Memory B cell (primary cell): ENCODE measurements around the gene RAMP1.

Experiments used
- ATAC-seq: fragments of 150-1000 bp; cut with Tn5 transposase; 2 replicates; pipeline ENCODE4 v1.10.0; 2021; ENCODE audit warnings: low read depth, mild to moderate bottlenecking, moderate library complexity
- DNase-seq, 2 donors: peaks; one replicate each; pipeline ENCODE4 v3.0.0; 2022; ENCODE audit warnings: low spot score in 2 of 2
- H3K27ac Mint-ChIP-seq: one replicate; pipeline ENCODE4 v1.8.0; 2022; ENCODE audit warnings: mild to moderate bottlenecking, moderate library complexity, mixed read lengths
- H3K27me3 Mint-ChIP-seq: one replicate; pipeline ENCODE4 v1.8.0; 2022; ENCODE audit warnings: mixed read lengths
- H3K36me3 Mint-ChIP-seq: one replicate; pipeline ENCODE4 v1.8.0; 2022; ENCODE audit warnings: mild to moderate bottlenecking, mixed read lengths
- H3K4me1 Mint-ChIP-seq: one replicate; pipeline ENCODE4 v1.8.0; 2022; ENCODE audit warnings: mixed read lengths
- H3K4me3 Mint-ChIP-seq: one replicate; pipeline ENCODE4 v1.8.0; 2022; ENCODE audit warnings: mild to moderate bottlenecking, moderate library complexity, mixed read lengths
- H3K9me3 Mint-ChIP-seq: one replicate; pipeline ENCODE4 v1.8.0; 2022; ENCODE audit warnings: mixed read lengths

RAMP1 gene

DNA sequence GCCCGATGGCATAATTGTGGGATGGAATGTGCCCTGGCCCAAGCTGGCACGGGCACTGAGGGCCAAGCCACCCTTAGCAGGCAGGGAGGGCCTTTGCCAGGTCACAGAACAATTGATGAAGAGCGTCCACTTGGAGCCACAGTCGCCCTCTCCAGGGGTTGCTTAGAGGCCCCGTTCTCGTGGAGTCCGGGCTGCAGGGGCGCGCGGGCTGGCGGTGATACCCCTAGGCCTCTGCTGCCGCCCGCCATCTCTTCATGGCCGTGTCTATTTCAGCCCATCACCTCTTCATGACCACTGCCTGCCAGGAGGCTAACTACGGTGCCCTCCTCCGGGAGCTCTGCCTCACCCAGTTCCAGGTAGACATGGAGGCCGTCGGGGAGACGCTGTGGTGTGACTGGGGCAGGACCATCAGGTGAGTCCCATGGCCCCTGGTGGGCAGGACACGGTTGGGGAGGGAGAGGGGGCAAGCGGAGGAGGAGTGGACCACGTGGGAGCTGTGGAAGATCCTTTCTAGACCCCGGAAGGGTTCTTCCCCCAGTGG, 17.6 kb downstream of the RAMP1 start:
- Mint-ChIP-seq H3K4me3 (no peak overlapping the region), H3K27me3 (peaks cover 13% of the 10 kb centered on the region), H3K27ac (no peak overlapping the region), H3K36me3 (no peaks in the 10 kb centered on the region), H3K9me3 (peaks cover 3% of the 10 kb centered on the region), H3K4me1 (no peaks in the 10 kb centered on the region)
- DNase-seq (no peak), ATAC-seq (no peak)

DNA sequence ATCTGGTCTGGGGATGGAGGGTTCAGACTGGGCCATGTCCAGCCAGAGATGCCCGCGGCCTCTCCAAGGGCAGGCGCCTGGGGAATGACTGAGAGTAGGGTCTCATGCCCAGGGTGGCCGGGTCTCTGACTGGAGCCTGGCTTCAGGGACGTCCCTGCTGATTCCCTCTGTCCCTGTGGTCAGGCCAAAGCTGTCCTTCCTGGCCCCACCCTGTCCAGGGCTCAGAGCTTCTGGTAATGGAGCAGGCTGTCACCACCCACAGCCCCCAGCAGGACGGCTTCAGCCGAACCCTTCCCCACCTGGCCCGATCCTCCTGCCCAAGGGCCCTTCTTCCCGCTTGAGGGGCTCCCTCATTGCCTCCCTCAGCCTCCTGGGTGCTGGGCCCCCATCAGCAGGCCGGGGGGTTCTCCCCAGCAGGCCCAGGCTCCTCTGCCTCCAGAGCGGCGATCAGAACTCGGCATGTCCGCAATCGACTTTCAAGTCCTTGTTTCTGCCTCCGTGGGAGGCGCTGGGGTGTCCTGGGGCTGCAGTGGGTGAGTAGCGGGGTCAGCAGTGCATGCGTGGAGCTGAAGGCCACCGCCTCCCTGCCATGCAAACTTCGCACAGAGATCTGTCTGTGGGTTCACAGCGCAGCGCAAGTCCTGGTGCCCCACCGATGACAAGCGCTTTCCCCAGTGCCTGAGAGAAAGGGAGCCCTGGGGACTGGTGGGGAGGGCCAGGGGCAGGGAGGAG, 18.3 kb downstream of the RAMP1 start:
- no peaks in the 10 kb centered on the region for H3K4me1 Mint-ChIP-seq
- no peak overlapping the region for H3K27ac Mint-ChIP-seq
- peaks cover 13% of the 10 kb centered on the region for H3K27me3 Mint-ChIP-seq
- DNase-seq (no peak), ATAC-seq (no peak)
- H3K9me3 Mint-ChIP-seq = peaks cover 3% of the 10 kb centered on the region
- H3K36me3 Mint-ChIP-seq = no peaks in the 10 kb centered on the region
- no peak overlapping the region for H3K4me3 Mint-ChIP-seq

DNA sequence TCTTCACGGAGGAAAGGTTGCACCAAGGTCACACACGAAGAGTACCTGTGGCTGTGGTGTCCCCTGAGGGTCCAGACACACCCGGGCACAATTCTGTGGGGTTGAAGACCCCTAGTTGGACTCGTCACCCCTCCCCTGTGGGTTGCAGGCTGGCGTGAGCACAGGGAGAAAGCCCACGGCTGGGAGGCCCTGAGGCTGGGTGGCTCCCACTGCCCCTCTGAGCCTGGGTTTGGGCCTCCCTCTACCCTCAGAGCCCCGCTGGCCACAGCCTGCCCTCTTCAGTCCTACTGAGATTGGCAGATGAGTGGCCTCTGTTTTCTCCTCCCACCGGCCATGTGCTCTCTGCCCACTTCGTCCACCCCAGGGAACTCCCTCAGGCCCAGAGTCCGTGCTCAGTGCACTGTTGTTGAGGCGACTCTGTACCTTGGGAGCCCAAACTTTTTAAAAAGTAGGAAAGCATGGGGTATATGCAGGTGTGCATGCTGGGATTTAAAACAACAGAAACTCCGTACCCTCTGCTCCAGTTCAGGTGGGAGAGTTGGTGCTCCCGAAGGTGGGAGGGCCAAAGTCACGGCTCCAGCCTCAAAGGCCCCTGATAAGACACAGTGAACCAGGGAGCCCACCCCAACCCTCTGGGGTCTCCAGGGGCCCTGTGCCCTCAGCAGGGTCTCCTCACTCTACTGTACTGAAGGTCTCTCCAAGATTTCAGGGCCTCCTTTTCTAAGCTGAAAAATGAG, 19.1 kb downstream of the RAMP1 start:
- Mint-ChIP-seq H3K27me3 (peaks cover 13% of the 10 kb centered on the region), H3K27ac (no peak overlapping the region), H3K36me3 (no peaks in the 10 kb centered on the region), H3K4me1 (no peaks in the 10 kb centered on the region), H3K4me3 (no peak overlapping the region), H3K9me3 (peaks cover 3% of the 10 kb centered on the region)
- no peak for DNase-seq
- ATAC-seq = no peak

DNA sequence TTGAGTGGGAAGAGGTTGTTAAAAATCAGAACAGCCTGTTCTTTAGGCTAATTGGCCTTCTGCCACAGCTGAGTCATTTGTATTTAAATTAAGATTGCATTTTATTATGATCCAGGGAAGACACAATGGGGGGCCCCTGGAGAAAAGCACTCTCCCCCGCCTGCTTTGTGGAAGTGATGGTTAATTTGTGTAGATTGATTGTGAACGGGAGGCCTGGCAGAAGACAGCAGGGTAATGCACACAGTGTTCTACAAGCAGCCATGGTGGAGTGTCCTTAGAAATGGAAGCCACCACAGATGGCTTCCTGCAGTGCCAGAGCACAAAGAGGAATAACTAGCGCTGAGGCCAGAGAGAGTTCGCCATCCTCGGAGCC, 19.6 kb downstream of the RAMP1 start:
- H3K4me1 Mint-ChIP-seq = no peaks in the 10 kb centered on the region
- H3K27me3 Mint-ChIP-seq = peaks cover 10% of the 10 kb centered on the region
- H3K9me3 Mint-ChIP-seq = peaks cover 3% of the 10 kb centered on the region
- DNase-seq (no peak), ATAC-seq (no peak)
- H3K36me3 Mint-ChIP-seq = no peaks in the 10 kb centered on the region
- H3K4me3 Mint-ChIP-seq = no peak overlapping the region
- no peak overlapping the region for H3K27ac Mint-ChIP-seq

DNA sequence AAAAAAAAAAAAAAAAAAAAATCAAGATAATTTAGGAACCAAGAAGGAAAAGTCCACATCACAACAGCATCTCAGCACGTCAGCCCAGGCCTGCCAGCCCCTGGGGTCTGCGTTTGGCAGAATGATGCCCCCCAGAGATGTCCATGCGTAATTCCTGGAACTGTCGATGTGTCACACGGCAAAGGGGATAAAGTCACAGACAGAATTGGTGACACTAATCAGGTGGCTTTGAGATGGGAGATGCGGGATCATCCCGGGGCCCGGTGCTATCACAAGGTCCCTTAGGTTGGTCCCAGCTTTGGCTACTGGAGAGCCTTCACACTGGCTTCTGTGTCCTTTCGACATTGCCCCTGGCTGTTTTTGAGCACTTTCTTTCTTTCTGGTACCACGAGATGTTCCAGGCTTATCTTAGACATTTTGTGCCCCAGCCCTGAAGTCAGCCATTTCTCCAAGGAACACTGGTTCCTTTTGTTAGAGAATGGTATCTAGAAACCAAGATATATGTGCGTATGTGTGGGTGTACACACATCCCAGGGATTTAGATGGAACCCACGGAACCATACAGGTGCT, 20.7 kb downstream of the RAMP1 start:
- ATAC-seq (no peak), DNase-seq (no peak)
- Mint-ChIP-seq H3K36me3 (no peaks in the 10 kb centered on the region), H3K4me3 (no peak overlapping the region), H3K27me3 (peaks cover 5% of the 10 kb centered on the region), H3K9me3 (peaks cover 3% of the 10 kb centered on the region), H3K27ac (no peak overlapping the region), H3K4me1 (no peaks in the 10 kb centered on the region)

DNA sequence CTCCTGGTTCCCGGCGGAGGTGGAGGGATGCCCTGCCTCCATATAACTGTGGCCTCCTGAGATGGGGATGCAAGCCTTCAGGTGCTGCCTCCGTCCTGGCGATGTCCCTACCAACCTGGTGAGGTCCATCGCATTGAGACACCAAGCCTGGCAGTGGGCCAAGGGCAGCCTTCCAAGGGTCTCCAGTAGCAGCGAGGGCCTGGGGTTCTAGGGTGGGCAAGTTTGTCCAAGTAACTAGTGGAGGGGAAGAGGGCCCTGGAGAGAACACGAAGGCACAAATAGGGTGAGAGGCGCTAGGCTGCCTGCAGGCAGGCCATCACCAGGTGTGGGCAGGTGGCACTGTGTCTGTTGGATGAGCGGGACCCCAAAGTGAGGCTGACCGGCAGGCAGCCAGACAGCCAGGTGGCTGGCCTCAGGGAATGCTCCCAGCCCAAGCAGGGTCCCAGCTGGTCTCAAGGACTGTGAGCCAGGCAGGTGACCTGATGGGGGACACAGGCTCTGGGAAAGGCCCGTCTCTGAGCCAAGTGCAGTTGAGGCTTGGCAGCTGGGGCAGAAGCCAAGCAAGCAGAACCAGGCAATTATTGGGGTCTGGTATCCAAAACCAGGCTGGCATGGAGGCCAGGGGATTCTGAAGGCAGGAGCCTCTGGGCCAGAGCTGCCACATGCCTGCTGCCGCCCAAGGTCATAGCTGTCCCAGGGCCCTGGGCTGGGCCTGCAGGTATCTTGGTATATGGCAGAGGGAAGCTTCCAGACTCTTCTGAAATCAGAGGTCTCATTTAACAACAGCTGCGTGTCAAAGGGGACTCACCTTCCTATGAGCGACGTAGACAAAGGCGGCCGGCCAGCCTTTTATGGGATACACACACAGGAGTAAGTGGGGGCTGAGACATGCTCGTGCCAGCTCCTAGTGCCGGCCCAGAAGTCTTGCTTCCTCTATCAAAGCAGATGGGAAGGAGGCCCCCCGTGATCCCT, 23.4 kb downstream of the RAMP1 start:
- Mint-ChIP-seq H3K9me3 (peaks cover 3% of the 10 kb centered on the region), H3K4me1 (no peaks in the 10 kb centered on the region), H3K4me3 (no peak overlapping the region), H3K36me3 (no peaks in the 10 kb centered on the region), H3K27ac (no peak overlapping the region), H3K27me3 (peaks cover 2% of the 10 kb centered on the region)
- DNase-seq (no peak), ATAC-seq (no peak)

DNA sequence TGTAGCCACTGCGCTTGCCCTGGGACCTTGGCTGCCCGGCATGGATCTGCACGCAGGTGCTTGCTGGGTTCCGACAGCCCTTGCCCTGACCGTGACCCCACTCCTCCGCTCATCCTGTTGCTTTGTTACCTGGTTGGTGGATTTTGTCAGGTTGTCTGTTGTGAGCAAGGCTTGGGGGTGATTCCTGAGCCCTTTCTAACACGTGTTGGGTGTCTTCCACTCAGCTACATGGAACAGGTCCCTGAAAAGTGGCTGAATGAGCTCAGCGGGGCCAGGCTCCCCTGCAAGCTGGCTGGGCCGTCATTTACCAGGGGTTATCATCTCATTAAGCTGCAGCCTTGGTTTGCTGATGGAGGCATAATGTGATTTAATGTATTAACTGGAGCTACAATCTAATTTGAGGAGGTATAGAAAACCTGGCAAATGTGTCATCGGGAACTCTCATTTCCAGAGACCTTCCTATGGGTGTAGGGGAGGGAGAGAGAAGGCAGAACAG, 24.6 kb downstream of the RAMP1 start:
- Mint-ChIP-seq H3K4me1 (peaks cover under 1% of the 10 kb centered on the region), H3K9me3 (peaks cover 3% of the 10 kb centered on the region), H3K27me3 (peaks cover 2% of the 10 kb centered on the region), H3K4me3 (no peak overlapping the region), H3K36me3 (no peaks in the 10 kb centered on the region), H3K27ac (no peak overlapping the region)
- DNase-seq = no peak
- ATAC-seq = no peak

DNA sequence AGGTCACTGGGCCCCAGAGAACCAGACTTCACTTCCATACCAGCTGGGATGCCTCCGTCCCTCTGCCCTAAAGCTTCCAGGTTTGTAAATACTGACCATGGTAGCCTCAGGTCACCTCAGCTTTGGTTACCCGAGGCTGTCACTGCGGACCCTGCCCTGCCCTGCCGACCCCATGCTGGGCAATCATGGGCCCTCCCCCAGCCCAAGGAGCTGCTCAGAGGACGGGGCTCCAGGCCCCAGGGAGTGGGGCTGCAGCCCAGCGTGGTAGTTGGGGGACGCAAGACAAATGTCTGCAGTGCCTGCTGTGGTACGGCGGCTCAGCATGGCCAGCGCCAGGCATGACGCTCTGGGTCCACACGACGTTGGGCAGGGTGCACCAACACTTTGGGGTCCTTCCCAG, 25.3 kb downstream of the RAMP1 start:
- Mint-ChIP-seq H3K27me3 (peaks cover 2% of the 10 kb centered on the region), H3K4me3 (no peak overlapping the region), H3K27ac (no peak overlapping the region), H3K36me3 (no peaks in the 10 kb centered on the region), H3K9me3 (peaks cover 3% of the 10 kb centered on the region), H3K4me1 (peaks cover 2% of the 10 kb centered on the region)
- no peak for ATAC-seq
- no peak for DNase-seq

DNA sequence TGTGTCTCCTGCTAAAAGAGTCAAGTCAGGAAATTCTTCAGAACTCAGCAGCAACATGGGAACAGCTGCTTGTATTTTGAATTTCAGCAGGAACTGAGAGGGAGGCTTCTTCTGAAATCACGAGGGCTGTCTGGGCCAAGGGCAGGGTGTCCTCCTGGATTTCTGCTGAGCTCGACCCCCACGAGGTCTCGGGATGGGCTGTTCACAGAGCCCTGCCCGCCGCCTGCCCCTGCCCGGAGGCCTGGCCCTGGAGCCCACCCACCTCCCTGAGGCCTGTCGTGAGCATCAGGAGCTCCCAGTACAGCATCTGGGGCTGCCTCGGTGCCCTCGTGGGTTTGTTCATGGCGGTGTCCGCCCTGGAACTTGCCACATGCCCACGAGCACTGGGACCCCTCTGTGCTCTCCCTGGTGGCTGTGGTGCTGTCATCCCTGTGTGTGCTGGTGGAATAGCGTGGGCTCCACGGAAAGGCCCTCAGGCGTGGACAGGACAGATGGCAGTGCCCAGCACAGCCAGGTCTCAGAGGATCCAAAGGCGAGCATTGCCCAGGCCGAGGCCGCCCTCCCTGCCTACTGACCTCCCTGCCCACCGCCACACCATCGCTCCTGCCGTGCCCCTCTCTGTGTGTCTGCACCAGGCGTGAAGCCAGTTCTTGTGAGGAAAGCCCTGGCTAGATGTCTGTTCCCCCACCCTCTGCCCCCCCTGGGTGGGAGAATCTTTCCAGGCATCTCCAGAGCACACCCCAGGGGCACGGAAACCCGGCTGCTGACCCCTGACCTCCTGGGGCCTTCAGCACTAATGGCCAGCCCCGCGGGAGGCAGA, 25.9 kb downstream of the RAMP1 start:
- H3K4me3 Mint-ChIP-seq = no peak overlapping the region
- no peak overlapping the region for H3K27ac Mint-ChIP-seq
- no peaks in the 10 kb centered on the region for H3K36me3 Mint-ChIP-seq
- peaks cover 2% of the 10 kb centered on the region for H3K27me3 Mint-ChIP-seq
- H3K4me1 Mint-ChIP-seq = peaks cover 2% of the 10 kb centered on the region
- H3K9me3 Mint-ChIP-seq = peaks cover 3% of the 10 kb centered on the region
- ATAC-seq = no peak
- no peak for DNase-seq

DNA sequence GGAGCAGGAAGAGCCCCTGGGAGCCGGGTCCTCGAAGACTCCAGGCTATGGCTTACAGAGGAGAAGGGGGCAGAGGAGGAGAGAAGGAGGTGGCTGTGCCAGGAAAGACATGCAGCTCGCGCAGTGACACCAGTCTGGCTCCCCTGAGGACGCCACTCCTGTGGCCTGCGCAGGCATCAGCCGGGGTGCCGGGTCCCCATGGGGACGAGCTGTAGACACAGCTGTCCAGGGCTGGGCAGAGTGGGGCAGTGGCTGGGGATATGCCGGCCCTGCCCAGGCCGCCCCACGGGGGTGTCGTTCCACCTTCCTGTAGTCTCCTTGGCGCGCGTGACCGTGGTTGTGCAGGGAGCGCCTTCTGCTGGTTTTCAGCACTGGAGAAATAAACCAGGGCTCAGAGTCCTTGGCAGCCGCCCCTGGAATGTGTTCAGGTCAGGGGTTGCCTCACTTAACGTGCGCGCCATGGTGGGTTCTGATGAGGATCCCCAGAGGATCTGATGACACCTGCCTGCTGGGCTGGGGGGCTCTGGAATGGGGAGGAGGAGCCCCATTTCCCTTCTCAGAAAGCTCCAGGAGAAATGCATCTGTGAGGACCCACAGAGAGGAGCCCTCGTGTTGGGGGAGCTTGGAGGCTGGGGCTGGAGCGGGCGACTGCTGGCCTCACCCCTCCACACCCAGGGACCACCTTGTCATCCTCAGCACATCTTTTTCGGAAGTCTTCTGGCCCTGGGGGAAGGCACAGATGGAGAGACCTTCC, 26.7 kb downstream of the RAMP1 start:
- no peak for DNase-seq
- H3K27me3 Mint-ChIP-seq = peaks cover 2% of the 10 kb centered on the region
- H3K4me1 Mint-ChIP-seq = peaks cover 2% of the 10 kb centered on the region
- no peaks in the 10 kb centered on the region for H3K36me3 Mint-ChIP-seq
- no peak overlapping the region for H3K27ac Mint-ChIP-seq
- no peak overlapping the region for H3K4me3 Mint-ChIP-seq
- H3K9me3 Mint-ChIP-seq = peaks cover under 1% of the 10 kb centered on the region
- ATAC-seq = no peak

DNA sequence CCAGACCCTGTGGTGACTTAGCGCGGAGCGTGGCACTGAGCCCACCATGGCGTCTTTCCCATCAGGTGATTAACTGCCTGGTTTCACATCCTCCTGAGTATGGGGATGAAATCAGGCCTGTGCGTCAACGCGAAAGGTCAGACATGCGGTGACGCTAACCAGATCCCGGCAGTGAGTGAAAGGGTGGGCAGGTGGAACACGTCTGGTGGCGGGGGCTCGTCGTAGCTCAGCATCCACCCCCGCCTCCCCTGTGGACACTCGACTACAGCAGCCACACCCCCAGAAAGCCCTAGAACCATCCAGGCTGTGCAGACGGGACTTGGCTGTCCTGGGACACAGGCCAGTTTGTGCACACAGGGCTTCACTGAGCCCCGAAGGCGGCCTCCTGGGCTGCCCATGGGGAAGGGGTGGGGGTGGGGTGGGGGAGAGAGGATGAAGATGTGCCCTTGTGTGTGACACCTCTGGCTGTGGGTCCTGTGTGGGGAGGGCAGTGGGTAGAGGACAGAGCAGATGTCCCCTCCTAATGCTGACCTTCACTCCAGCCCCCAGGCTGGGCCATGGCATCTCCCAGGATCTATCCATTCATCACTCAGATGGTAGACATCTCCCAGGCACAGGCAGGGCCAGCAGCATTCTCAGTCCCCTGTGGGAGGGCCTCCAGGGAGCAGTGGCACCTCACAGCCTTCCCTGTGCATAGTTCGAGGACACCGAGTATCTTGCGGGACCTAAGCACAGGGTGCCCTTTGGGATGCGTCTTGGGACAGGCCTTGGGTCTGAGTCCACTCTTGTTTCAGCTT, 27.5 kb downstream of the RAMP1 start:
- peaks cover 2% of the 10 kb centered on the region for H3K27me3 Mint-ChIP-seq

DNA sequence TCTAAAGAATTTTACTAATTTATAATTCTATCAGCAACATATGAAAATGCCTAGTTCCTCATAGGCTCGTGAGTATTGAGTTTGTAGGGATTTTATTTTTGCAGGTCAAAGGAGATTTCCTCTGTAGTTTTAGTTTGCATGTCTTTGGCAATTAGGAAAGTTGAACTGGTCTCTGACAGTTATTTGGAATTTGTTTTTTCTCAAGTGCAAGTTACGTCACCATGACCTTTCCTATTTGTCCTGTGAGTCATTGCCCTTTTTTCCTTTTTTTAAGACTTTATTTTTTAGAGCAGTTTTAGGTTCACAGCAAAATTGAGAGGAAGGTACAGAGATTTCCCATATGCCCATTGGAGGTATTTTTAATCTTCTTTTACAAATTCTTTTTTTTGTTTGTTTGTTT, 29.0 kb downstream of the RAMP1 start:
- Mint-ChIP-seq H3K4me3 (no peak overlapping the region), H3K9me3 (no peaks in the 10 kb centered on the region), H3K27me3 (no peaks in the 10 kb centered on the region), H3K4me1 (peaks cover 2% of the 10 kb centered on the region), H3K27ac (no peak overlapping the region), H3K36me3 (no peaks in the 10 kb centered on the region)
- ATAC-seq (no peak), DNase-seq (no peak)

More for the DNA sequence above, 27.5 kb downstream of the RAMP1 start:
- H3K36me3 Mint-ChIP-seq = no peaks in the 10 kb centered on the region
- no peak overlapping the region for H3K4me3 Mint-ChIP-seq
- H3K9me3 Mint-ChIP-seq = no peaks in the 10 kb centered on the region
- H3K27ac Mint-ChIP-seq = no peak overlapping the region
- peaks cover 2% of the 10 kb centered on the region for H3K4me1 Mint-ChIP-seq
- no peak for DNase-seq
- peak; percentile 58 for ATAC-seq
